ENCODE measurements around the gene PHF19.

GRCh38 chr9:120921661-120922181 lies 44.7 kb upstream of the PHF19 start:
- TF ChIP-seq CTCF (IDR thresholded peaks at IDR 0.05), result no peak
- no peak for TF ChIP-seq ZFX (IDR thresholded peaks at IDR 0.05; ENCODE audit: borderline replicate concordance)

Data from 22Rv1 (cell line).